Astrocyte (in vitro differentiated cells and primary cell): ENCODE measurements around the gene ANKRD34A.

Experiments used
- EZH2 ChIP-seq: IDR thresholded peaks from 2 replicates; pipeline ENCODE4 v1.6.1; 2012; ENCODE audit warnings: mild to moderate bottlenecking, low read length, inconsistent platforms; ENCODE audit not compliant: insufficient read depth
- TF ChIP-seq, protein P1 (sequence below): IDR thresholded peaks from 2 replicates; pipeline ENCODE4 v1.5.1; 2011; ENCODE audit warnings: low read depth, mild to moderate bottlenecking, inconsistent platforms, low read length, moderate library complexity; ENCODE audit not compliant: insufficient read depth

DNA sequence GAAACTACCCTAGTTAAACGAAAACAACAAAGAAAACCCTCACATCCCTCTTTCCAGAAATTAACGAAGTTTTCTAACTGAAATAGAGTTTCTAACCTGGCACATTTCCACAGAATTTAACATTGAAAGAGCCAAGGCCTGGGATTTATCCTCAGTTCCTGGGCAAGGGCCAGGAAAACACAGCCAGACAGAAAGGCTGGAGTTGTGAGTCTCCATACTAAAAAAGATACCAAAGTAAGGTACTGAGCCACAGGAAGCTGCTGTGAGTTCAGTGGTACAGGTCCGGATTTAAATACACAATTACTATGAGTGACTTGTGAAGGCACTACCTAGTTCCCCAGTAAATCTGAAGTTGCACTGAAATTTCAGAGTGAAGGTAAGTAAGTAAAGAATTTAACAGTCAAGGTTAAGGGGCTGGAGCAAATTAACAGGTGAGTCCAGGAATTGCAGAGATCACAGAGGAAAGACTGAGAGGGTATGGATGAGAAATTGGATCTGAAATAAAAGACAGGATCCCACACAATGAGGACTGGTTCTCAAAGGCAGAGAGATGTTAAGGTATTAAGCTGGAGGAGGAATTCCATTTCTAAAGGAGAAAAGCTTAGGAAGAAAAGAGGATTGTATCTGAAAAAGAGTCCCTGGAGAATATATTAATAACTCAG, 7.5 kb downstream of the ANKRD34A start:
- TF ChIP-seq, protein P1, sequence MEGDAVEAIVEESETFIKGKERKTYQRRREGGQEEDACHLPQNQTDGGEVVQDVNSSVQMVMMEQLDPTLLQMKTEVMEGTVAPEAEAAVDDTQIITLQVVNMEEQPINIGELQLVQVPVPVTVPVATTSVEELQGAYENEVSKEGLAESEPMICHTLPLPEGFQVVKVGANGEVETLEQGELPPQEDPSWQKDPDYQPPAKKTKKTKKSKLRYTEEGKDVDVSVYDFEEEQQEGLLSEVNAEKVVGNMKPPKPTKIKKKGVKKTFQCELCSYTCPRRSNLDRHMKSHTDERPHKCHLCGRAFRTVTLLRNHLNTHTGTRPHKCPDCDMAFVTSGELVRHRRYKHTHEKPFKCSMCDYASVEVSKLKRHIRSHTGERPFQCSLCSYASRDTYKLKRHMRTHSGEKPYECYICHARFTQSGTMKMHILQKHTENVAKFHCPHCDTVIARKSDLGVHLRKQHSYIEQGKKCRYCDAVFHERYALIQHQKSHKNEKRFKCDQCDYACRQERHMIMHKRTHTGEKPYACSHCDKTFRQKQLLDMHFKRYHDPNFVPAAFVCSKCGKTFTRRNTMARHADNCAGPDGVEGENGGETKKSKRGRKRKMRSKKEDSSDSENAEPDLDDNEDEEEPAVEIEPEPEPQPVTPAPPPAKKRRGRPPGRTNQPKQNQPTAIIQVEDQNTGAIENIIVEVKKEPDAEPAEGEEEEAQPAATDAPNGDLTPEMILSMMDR: no peak
- TF ChIP-seq EZH2: no peak
